Karpas-422 (cell line): ENCODE data around the gene ERC1. TPM values are rescaled to one million over a fixed set of nuclear protein-coding genes. Genes with fewer than 3 reads are reported as not detected.

Source experiments
- DNase-seq: peaks from one replicate; pipeline ENCODE4 v3.0.0-alpha.2; 2015
- H2AFZ ChIP-seq: fragments of 200-600 bp; sonication (generic); 2 replicates; pipeline ENCODE4 v1.6.1; 2014; ENCODE audit warnings: antibody characterized with exemption, low read length, mixed read lengths
- H3K27ac ChIP-seq: fragments of 200-600 bp; sonication (generic); 2 replicates; pipeline ENCODE4 v1.5.1; 2014; ENCODE audit warnings: mild to moderate bottlenecking, low read length, moderate library complexity
- H3K27me3 ChIP-seq: fragments of 200-600 bp; sonication (generic); 2 replicates; pipeline ENCODE4 v1.6.1; 2014; ENCODE audit warnings: low read length, mixed read lengths
- H3K36me3 ChIP-seq: fragments of 200-600 bp; sonication (generic); 2 replicates; pipeline ENCODE4 v1.6.1; 2014; ENCODE audit warnings: low read length, mixed read lengths; ENCODE audit not compliant: insufficient read depth
- H3K4me1 ChIP-seq: fragments of 200-600 bp; sonication (generic); 2 replicates; pipeline ENCODE4 v1.6.1; 2014; ENCODE audit warnings: mild to moderate bottlenecking, low read length, mixed read lengths
- H3K4me2 ChIP-seq: fragments of 200-600 bp; sonication (generic); 2 replicates; pipeline ENCODE4 v1.6.1; 2014; ENCODE audit warnings: low read length, low read depth, mild to moderate bottlenecking; ENCODE audit not compliant: poor library complexity, severe bottlenecking
- H3K4me3 ChIP-seq: fragments of 200-600 bp; sonication (generic); 2 replicates; pipeline ENCODE4 v1.5.1; 2014; ENCODE audit warnings: mild to moderate bottlenecking, antibody characterized with exemption, low read length, mixed read lengths
- H3K79me2 ChIP-seq: fragments of 200-600 bp; sonication (generic); 2 replicates; pipeline ENCODE4 v1.6.1; 2014; ENCODE audit warnings: mild to moderate bottlenecking, low read length, mixed read lengths
- H3K9ac ChIP-seq: fragments of 200-600 bp; sonication (generic); 2 replicates; pipeline ENCODE4 v1.6.0; 2014; ENCODE audit warnings: low read length
- H3K9me2 ChIP-seq: fragments of 200-600 bp; sonication (generic), shearing (Covaris generic); replicated peaks from 2 replicates; pipeline ENCODE4 v1.6.0; 2014; ENCODE audit warnings: mild to moderate bottlenecking, low read length, moderate library complexity; ENCODE audit not compliant: insufficient read depth
- H3K9me3 ChIP-seq: fragments of 300-700, 200-600 bp; sonication (generic); 2 replicates; pipeline ENCODE4 v1.6.1; 2014; ENCODE audit warnings: low read length, mixed read lengths
- H4K20me1 ChIP-seq: fragments of 200-600 bp; sonication (generic); 2 replicates; pipeline ENCODE4 v1.6.1; 2014; ENCODE audit warnings: mild to moderate bottlenecking, antibody characterized with exemption, low read length, low read depth; ENCODE audit not compliant: insufficient read depth
- total RNA-seq: library from RNA; depleted of rRNA; stranded (reverse); fragments of >200 nt; shearing (Covaris generic); gene quantifications from 2 replicates; pipeline ENCODE4 v1.2.3, GENCODE V29; 2014; ENCODE audit warnings: low replicate concordance

The ERC1 gene
- total RNA-seq, 1 experiment from 2014 or later = 20.3 TPM

DNA sequence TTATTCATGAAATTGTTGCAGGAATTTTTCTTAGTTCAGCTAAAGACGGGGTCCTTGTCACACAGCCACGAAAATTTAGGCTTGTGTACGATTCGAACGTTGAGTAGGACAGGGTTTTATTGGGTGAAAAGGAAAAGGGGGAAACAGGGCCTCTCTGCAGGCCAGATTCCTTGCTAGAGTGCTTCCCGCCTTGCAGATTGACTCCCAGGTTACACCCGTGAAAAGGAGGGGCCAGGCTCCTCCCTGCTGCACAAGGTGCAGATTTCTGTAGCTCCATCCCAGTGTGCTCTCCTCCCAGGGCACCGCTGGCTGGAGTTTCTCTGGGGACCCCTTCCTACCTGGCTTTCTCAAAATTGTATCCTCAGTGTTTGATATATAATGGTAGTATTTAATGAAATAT is 221.5 kb downstream of the ERC1 start:
- Histone ChIP-seq H3K36me3 (no peaks in the 10 kb centered on the region), H3K9me2 (no peaks in the 10 kb centered on the region), H4K20me1 (no peaks in the 10 kb centered on the region), H3K4me2 (no peak overlapping the region), H3K27ac (no peak overlapping the region), H2AFZ (no peak overlapping the region), H3K79me2 (peaks cover 51% of the 10 kb centered on the region), H3K4me3 (no peak overlapping the region), H3K9ac (no peak overlapping the region), H3K27me3 (no peaks in the 10 kb centered on the region), H3K9me3 (no peaks in the 10 kb centered on the region), H3K4me1 (peaks cover 17% of the 10 kb centered on the region)
- no peak for DNase-seq

GRCh38 chr12:1213205-1213604 is 222.2 kb downstream of the ERC1 start:
- Histone ChIP-seq H3K79me2 (peaks cover 44% of the 10 kb centered on the region), H3K9ac (no peak overlapping the region), H3K4me1 (peaks cover 17% of the 10 kb centered on the region), H3K4me3 (no peak overlapping the region), H3K27me3 (no peaks in the 10 kb centered on the region), H3K27ac (no peak overlapping the region), H3K9me3 (no peaks in the 10 kb centered on the region), H3K9me2 (no peaks in the 10 kb centered on the region), H3K4me2 (no peak overlapping the region), H3K36me3 (no peaks in the 10 kb centered on the region), H2AFZ (no peak overlapping the region), H4K20me1 (no peaks in the 10 kb centered on the region)
- DNase-seq = no peak

DNA sequence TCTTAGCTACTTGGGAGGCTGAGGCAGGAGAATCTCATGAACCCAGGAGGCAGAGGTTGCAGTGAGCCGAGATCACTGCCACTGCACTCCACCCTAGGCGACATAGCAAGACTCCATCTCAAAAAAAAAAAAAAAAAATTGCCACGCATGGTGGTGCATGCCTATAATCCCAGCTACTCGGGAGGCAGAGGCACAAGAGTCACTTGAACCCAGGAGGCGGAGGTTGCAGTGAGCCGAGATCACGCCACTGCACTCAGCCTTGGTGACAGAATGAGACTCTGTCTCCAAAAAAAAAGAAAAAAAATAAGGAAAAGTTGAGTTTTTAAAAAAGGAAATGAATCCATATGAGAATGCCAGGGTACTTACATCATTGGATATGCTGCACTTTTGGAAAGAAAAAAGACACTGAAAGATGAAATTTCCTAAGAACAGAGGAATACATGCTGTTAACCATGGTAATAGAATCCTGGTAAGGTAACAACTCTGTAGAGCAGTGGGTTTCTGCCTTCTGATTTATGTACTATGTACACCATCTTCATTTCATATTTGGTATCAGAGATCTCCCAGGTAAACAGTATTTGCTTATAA is 222.7 kb downstream of the ERC1 start:
- no peak overlapping the region for H3K27ac ChIP-seq
- H3K4me2 ChIP-seq = no peak overlapping the region
- peaks cover 17% of the 10 kb centered on the region for H3K4me1 ChIP-seq
- H3K4me3 ChIP-seq = no peak overlapping the region
- H3K9ac ChIP-seq = no peak overlapping the region
- peaks cover 40% of the 10 kb centered on the region for H3K79me2 ChIP-seq
- H3K9me3 ChIP-seq = no peaks in the 10 kb centered on the region
- DNase-seq = no peak
- no peaks in the 10 kb centered on the region for H3K9me2 ChIP-seq
- no peaks in the 10 kb centered on the region for H3K27me3 ChIP-seq
- H2AFZ ChIP-seq = no peak overlapping the region
- no peaks in the 10 kb centered on the region for H4K20me1 ChIP-seq
- H3K36me3 ChIP-seq = no peaks in the 10 kb centered on the region

DNA sequence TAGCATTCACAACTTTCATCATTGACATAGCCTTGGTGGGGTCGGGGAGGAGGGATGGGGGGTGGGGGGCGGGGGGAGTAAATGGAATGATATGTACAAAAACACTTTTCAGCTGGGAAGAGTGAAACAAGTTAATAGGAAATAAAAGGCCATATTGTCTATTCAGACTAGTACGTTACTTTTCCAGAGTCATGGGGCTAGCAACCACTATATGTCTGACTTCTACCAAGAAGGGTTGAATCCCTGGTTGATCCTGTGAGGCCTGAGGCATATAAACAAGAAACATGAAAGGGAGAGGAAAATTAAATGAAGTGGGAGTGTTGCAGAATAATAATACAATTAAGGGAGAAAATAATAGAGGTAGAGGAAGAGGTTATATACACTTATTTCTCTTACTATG is 225.5 kb downstream of the ERC1 start:
- H3K4me2 ChIP-seq = no peak overlapping the region
- no peaks in the 10 kb centered on the region for H3K9me2 ChIP-seq

GRCh38 chr12:1217191-1217949 is 226.3 kb downstream of the ERC1 start:
- Histone ChIP-seq H3K79me2 (peaks cover 39% of the 10 kb centered on the region), H3K4me1 (peaks cover 17% of the 10 kb centered on the region), H4K20me1 (no peaks in the 10 kb centered on the region), H3K4me3 (no peak overlapping the region), H3K9ac (no peak overlapping the region), H3K27ac (peak overlapping the region; percentile 24), H3K9me3 (no peaks in the 10 kb centered on the region), H2AFZ (no peak overlapping the region), H3K9me2 (no peaks in the 10 kb centered on the region), H3K36me3 (no peaks in the 10 kb centered on the region), H3K4me2 (peak overlapping the region; percentile 2), H3K27me3 (no peaks in the 10 kb centered on the region)
- DNase-seq = no peak

More for the DNA sequence above, 225.5 kb downstream of the ERC1 start:
- H2AFZ ChIP-seq = no peak overlapping the region
- no peak overlapping the region for H3K4me3 ChIP-seq
- H4K20me1 ChIP-seq = no peaks in the 10 kb centered on the region
- H3K9ac ChIP-seq = no peak overlapping the region
- no peak overlapping the region for H3K27ac ChIP-seq
- peaks cover 41% of the 10 kb centered on the region for H3K79me2 ChIP-seq
- no peaks in the 10 kb centered on the region for H3K9me3 ChIP-seq
- peaks cover 17% of the 10 kb centered on the region for H3K4me1 ChIP-seq
- DNase-seq = no peak
- H3K27me3 ChIP-seq = no peaks in the 10 kb centered on the region
- H3K36me3 ChIP-seq = no peaks in the 10 kb centered on the region

DNA sequence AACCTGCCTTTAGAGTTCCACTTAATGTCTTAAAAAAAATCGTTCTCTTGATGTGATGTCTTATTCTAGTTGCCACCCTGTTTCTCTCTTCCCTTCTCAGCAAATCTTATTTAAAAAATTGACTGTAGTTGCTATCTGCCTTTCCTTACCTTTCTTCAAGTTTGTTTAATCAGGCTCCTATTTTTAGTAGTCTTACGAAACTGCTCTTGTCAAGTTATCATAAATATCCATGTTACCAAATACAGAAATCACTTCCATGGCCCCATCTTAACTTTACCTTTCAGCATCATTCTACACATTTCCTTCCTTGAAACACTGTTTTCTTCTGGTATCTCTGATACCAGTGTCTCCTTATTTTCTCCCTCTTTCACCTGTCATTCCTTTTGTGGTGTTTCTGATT is 227.3 kb downstream of the ERC1 start:
- no peaks in the 10 kb centered on the region for H3K9me3 ChIP-seq
- no peak overlapping the region for H3K4me2 ChIP-seq
- no peaks in the 10 kb centered on the region for H3K36me3 ChIP-seq
- H3K4me3 ChIP-seq = no peak overlapping the region
- no peak overlapping the region for H3K27ac ChIP-seq
- H3K4me1 ChIP-seq = peaks cover 17% of the 10 kb centered on the region
- no peak overlapping the region for H2AFZ ChIP-seq
- H3K9me2 ChIP-seq = no peaks in the 10 kb centered on the region
- no peak overlapping the region for H3K9ac ChIP-seq
- no peaks in the 10 kb centered on the region for H4K20me1 ChIP-seq
- peaks cover 39% of the 10 kb centered on the region for H3K79me2 ChIP-seq
- H3K27me3 ChIP-seq = no peaks in the 10 kb centered on the region
- DNase-seq = no peak

DNA sequence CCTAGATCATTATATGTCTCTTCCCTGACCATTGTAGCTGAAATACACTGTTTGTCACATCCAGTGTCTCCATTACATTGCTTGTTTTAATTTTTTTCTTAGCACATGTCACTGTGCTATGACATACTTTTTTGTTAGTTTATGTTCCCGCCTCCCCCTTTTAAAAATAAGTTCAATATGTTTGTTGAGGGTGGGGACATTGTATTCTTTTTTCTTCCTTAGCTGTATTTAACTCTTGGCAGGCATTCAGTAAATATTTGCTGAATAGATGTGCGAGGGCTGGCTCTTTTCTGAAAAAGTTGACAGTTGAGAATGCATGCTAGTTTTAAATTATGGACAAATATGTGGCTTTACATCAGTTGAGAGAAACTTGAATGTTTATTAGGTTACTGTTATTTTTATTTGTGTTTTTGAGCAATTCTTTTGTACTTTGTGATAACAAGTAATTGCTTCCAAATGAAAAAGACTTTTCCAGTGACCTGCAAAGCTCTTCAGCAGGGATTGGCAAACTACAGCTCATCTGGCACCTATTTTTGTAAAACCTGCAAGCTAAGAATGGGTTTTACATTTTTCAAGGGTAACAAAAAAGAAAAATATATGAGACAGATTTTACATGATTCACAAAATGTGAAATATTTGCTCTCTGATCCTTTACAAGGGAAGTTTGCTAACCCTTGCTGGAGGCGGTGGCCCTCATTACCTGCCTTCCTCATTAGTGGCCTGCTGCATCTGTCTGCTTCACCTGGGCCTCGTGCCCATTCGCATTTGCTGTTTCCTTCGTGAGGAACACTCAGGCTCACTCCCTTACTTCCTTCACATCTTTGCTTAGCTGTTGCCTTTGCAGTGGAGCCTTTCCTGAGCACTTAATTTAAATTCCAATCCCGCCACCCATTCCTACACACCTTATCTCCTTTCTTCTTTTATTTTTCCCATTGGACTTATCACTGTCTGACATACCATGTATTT is 229.4 kb downstream of the ERC1 start:
- Histone ChIP-seq H3K9ac (no peak overlapping the region), H3K36me3 (no peaks in the 10 kb centered on the region), H3K4me3 (no peak overlapping the region), H3K9me3 (no peaks in the 10 kb centered on the region), H3K4me2 (no peak overlapping the region), H2AFZ (no peak overlapping the region), H4K20me1 (no peaks in the 10 kb centered on the region), H3K4me1 (peaks cover 17% of the 10 kb centered on the region), H3K27ac (no peak overlapping the region), H3K9me2 (no peaks in the 10 kb centered on the region), H3K79me2 (peaks cover 49% of the 10 kb centered on the region), H3K27me3 (no peaks in the 10 kb centered on the region)
- no peak for DNase-seq
